Activated gamma-delta T cell (primary cell): ENCODE measurements around the gene GMPPA.

Experiments
- DNase-seq: peaks from one replicate; lab custom pipeline; 2025; lab: John Stamatoyannopoulos, UW

Gene GMPPA

GRCh38 chr2:219486380-219486959, 12.2 kb upstream of the GMPPA start:
- DNase-seq = no peak

- no peak for DNase-seq
These were observed 10.4 kb upstream of the GMPPA start for GRCh38 chr2:219488149-219488843.

- no peak for DNase-seq
These were observed 9.9 kb upstream of the GMPPA start for GRCh38 chr2:219488844-219489194.

- no peak for DNase-seq
These were observed 9.4 kb upstream of the GMPPA start for GRCh38 chr2:219489315-219489714.

- DNase-seq = no peak
These were observed 8.5 kb upstream of the GMPPA start for GRCh38 chr2:219490186-219490585.

- DNase-seq = no peak
These were observed 8.0 kb upstream of the GMPPA start for GRCh38 chr2:219490600-219491130.

GRCh38 chr2:219491278-219491963, 7.3 kb upstream of the GMPPA start:
- DNase-seq = no peak

GRCh38 chr2:219492575-219492974, 6.1 kb upstream of the GMPPA start:
- no peak for DNase-seq

- no peak for DNase-seq
These were observed 5.6 kb upstream of the GMPPA start for GRCh38 chr2:219493086-219493485.

- DNase-seq = no peak
These were observed 3.6 kb upstream of the GMPPA start for GRCh38 chr2:219494952-219495530.

- DNase-seq = no peak
These were observed 3.1 kb upstream of the GMPPA start for GRCh38 chr2:219495531-219496122.

- no peak for DNase-seq
These were observed 2.4 kb upstream of the GMPPA start for GRCh38 chr2:219496247-219496824.

GRCh38 chr2:219496825-219497494, 1.7 kb upstream of the GMPPA start:
- no peak for DNase-seq

- DNase-seq = no peak
These were observed 1.0 kb upstream of the GMPPA start for GRCh38 chr2:219497495-219498279.

- no peak for DNase-seq
These were observed 292 bp downstream of the GMPPA start for GRCh38 chr2:219499058-219499307.

GRCh38 chr2:219499555-219499954, 864 bp downstream of the GMPPA start:
- no peak for DNase-seq

- DNase-seq = no peak
These were observed 1.4 kb downstream of the GMPPA start for GRCh38 chr2:219500135-219500534.

- no peak for DNase-seq
These were observed 3.2 kb downstream of the GMPPA start for GRCh38 chr2:219501849-219502248.

GRCh38 chr2:219502618-219503017, 3.9 kb downstream of the GMPPA start:
- DNase-seq = no peak

- DNase-seq = no peak
These were observed 6.9 kb downstream of the GMPPA start for GRCh38 chr2:219505585-219505984.
